IMR-90 (cell line): Measurements from ENCODE around the gene RLF. TPM values are rescaled to one million over a fixed set of nuclear protein-coding genes. Genes with fewer than 3 reads are reported as not detected.

Experiments
- ATAC-seq: fragments of 200-7000 bp; cut with Tn5 transposase; 2 replicates; pipeline ENCODE4 v1.9.1; 2020; ENCODE audit warnings: low read depth, mild to moderate bottlenecking, moderate library complexity
- BruUV-seq: library from RNA; stranded (reverse); fragments of 400-500 nt; replicated peaks from 2 replicates; lab custom pipeline; 2021; lab: Mats Ljungman, UMichigan
- CTCF ChIA-PET: fragments of 300-600 bp; formaldehyde crosslinking; extraction: SDS; loops from one replicate; lab custom pipeline; 2021; ENCODE audit warnings: antibody characterized with exemption; lab: Yijun Ruan, JAX
- POLR2A ChIA-PET: fragments of 300-600 bp; sonication (Branson Sonifier 250); formaldehyde crosslinking; loops from one replicate; lab custom pipeline; 2022; ENCODE audit warnings: antibody characterized with exemption; ENCODE audit not compliant: unreplicated experiment; lab: Charles Lee
- DNase-seq: peaks from one replicate; pipeline ENCODE4 v3.0.0; 2013
- H2AFZ ChIP-seq: replicated peaks from 2 replicates; pipeline ENCODE3; 2013; ENCODE audit warnings: low read length, mild to moderate bottlenecking; ENCODE audit not compliant: poor library complexity
- H2AK5ac ChIP-seq: 2 replicates; pipeline ENCODE4 v1.6.1; 2013; ENCODE audit warnings: low read depth, low read length, inconsistent platforms
- H2AK9ac ChIP-seq: replicated peaks from 2 replicates; pipeline ENCODE3; 2013; ENCODE audit warnings: mild to moderate bottlenecking, low read depth, low read length, moderate library complexity; ENCODE audit not compliant: poor library complexity
- H2BK120ac ChIP-seq: 2 replicates; pipeline ENCODE4 v1.6.1; 2013; ENCODE audit warnings: low read depth, low read length, inconsistent platforms
- H2BK15ac ChIP-seq: 3 replicates; pipeline ENCODE4 v1.6.1; 2013; ENCODE audit warnings: low read depth, low read length, inconsistent platforms
- H2BK20ac ChIP-seq: 2 replicates; pipeline ENCODE4 v1.6.1; 2013; ENCODE audit warnings: low read depth, mild to moderate bottlenecking, inconsistent platforms, low read length, moderate library complexity
- H2BK5ac ChIP-seq: 2 replicates; pipeline ENCODE4 v1.6.1; 2013; ENCODE audit warnings: mild to moderate bottlenecking, low read depth, low read length, inconsistent platforms; ENCODE audit not compliant: poor library complexity, severe bottlenecking
- H3K14ac ChIP-seq: replicated peaks from 2 replicates; pipeline ENCODE4 v1.6.1; 2013; ENCODE audit warnings: low read depth, low read length, inconsistent platforms
- H3K18ac ChIP-seq: 2 replicates; pipeline ENCODE4 v1.6.1; 2013; ENCODE audit warnings: low read depth, low read length, control low read depth
- H3K23ac ChIP-seq: 2 replicates; pipeline ENCODE4 v1.6.1; 2013; ENCODE audit warnings: low read depth, low read length, inconsistent platforms
- H3K27ac ChIP-seq: 2 replicates; pipeline ENCODE4 v1.5.1; 2013; ENCODE audit warnings: mild to moderate bottlenecking, control low read depth, low read length; ENCODE audit not compliant: insufficient read depth
- H3K27me3 ChIP-seq: 2 replicates; pipeline ENCODE4 v1.6.1; 2013; ENCODE audit warnings: low read length; ENCODE audit not compliant: control insufficient read depth, insufficient read depth
- H3K36me3 ChIP-seq: 2 replicates; pipeline ENCODE4 v1.6.1; 2013; ENCODE audit warnings: low read length, mixed read lengths; ENCODE audit not compliant: control insufficient read depth, insufficient read depth
- H3K4ac ChIP-seq: 2 replicates; pipeline ENCODE4 v1.6.1; 2013; ENCODE audit warnings: low read depth, low read length, inconsistent platforms
- H3K4me1 ChIP-seq: 2 replicates; pipeline ENCODE4 v1.6.1; 2013; ENCODE audit warnings: low read length, mixed read lengths; ENCODE audit not compliant: control insufficient read depth, insufficient read depth
- H3K4me2 ChIP-seq: 2 replicates; pipeline ENCODE4 v1.6.1; 2013; ENCODE audit warnings: low read depth, mild to moderate bottlenecking, control low read depth, low read length, moderate library complexity
- H3K4me3 ChIP-seq: 2 replicates; pipeline ENCODE4 v1.5.1; 2013; ENCODE audit warnings: low read depth, mild to moderate bottlenecking, control low read depth, low read length, moderate library complexity; ENCODE audit not compliant: insufficient read depth
- H3K56ac ChIP-seq: 2 replicates; pipeline ENCODE4 v1.6.1; 2013; ENCODE audit warnings: low read length, inconsistent platforms; ENCODE audit not compliant: insufficient read depth; ENCODE audit errors: extremely low read depth
- H3K79me1 ChIP-seq, 2 experiments: 2 replicates each; pipeline ENCODE4 v1.6.1; 2013; ENCODE audit warnings: low read length in 2 of 2, inconsistent platforms in 1 of 2, low read depth in 1 of 2
- H3K9ac ChIP-seq: 2 replicates; pipeline ENCODE4 v1.6.1; 2013; ENCODE audit warnings: low read depth, low read length, control low read depth
- H3K9me1 ChIP-seq: 2 replicates; pipeline ENCODE4 v1.6.1; 2013; ENCODE audit warnings: low read length, inconsistent platforms; ENCODE audit not compliant: insufficient read depth
- H3K9me3 ChIP-seq: 2 replicates; pipeline ENCODE4 v1.6.1; 2013; ENCODE audit warnings: low read length; ENCODE audit not compliant: control insufficient read depth, insufficient read depth
- H4K20me1 ChIP-seq: 2 replicates; pipeline ENCODE4 v1.6.1; 2013; ENCODE audit warnings: low read length, inconsistent platforms; ENCODE audit not compliant: insufficient read depth
- H4K5ac ChIP-seq: 2 replicates; pipeline ENCODE4 v1.6.1; 2013; ENCODE audit warnings: mild to moderate bottlenecking, low read depth, low read length, control low read depth
- H4K8ac ChIP-seq, 2 experiments: 2 replicates each; pipeline ENCODE4 v1.6.1; 2013; ENCODE audit warnings: low read depth in 2 of 2, low read length in 2 of 2, control low read depth in 1 of 2, inconsistent platforms in 1 of 2
- H4K91ac ChIP-seq: 2 replicates; pipeline ENCODE4 v1.6.1; 2013; ENCODE audit warnings: low read depth, low read length, inconsistent platforms; ENCODE audit not compliant: insufficient read depth
- BHLHE40 ChIP-seq: fragments of 150-350 bp; IDR thresholded peaks from 2 replicates; pipeline ENCODE4 v1.6.1; 2016; ENCODE audit warnings: mild to moderate bottlenecking, low read depth, low read length
- CEBPB ChIP-seq: IDR thresholded peaks from 2 replicates; pipeline ENCODE4 v1.6.1; 2012; ENCODE audit warnings: low read depth, low read length, improper control_type of control experiment
- CHD1 ChIP-seq: IDR thresholded peaks from 2 replicates; pipeline ENCODE4 v1.6.1; 2012; ENCODE audit warnings: low read depth, low read length, improper control_type of control experiment
- ELK1 ChIP-seq: fragments of 150-350 bp; IDR thresholded peaks from 2 replicates; pipeline ENCODE4 v1.6.1; 2016; ENCODE audit warnings: low read depth, mild to moderate bottlenecking, low read length, moderate library complexity, borderline replicate concordance
- FOS ChIP-seq: fragments of 150-350 bp; IDR thresholded peaks from 2 replicates; pipeline ENCODE4 v1.6.1; 2016; ENCODE audit warnings: low read depth, low read length
- MAFK ChIP-seq: IDR thresholded peaks from 2 replicates; pipeline ENCODE4 v1.6.1; 2012; ENCODE audit warnings: low read depth, low read length, improper control_type of control experiment
- MAZ ChIP-seq: IDR thresholded peaks from 2 replicates; pipeline ENCODE4 v1.6.1; 2012; ENCODE audit warnings: low read depth, mild to moderate bottlenecking, low read length, improper control_type of control experiment, moderate library complexity, borderline replicate concordance
- NFE2L2 ChIP-seq: fragments of 150-350 bp; IDR thresholded peaks from 2 replicates; pipeline ENCODE4 v1.6.1; 2016; ENCODE audit warnings: low read depth, mild to moderate bottlenecking, low read length
- POLR2A ChIP-seq: IDR thresholded peaks from 2 replicates; pipeline ENCODE4 v1.6.1; 2012; ENCODE audit warnings: mild to moderate bottlenecking, low read depth, low read length
- RAD21 ChIP-seq: IDR thresholded peaks from 2 replicates; pipeline ENCODE4 v1.6.1; 2012; ENCODE audit warnings: low read length, improper control_type of control experiment
- SMC3 ChIP-seq: fragments of 150-350 bp; IDR thresholded peaks from 2 replicates; pipeline ENCODE4 v1.6.1; 2016; ENCODE audit warnings: low read depth, mild to moderate bottlenecking, antibody characterized with exemption, low read length, moderate library complexity
- USF2 ChIP-seq: fragments of 150-350 bp; IDR thresholded peaks from 2 replicates; pipeline ENCODE4 v1.6.1; 2017; ENCODE audit warnings: mild to moderate bottlenecking, antibody characterized with exemption, low read length, low read depth
- WGBS, 2 experiments: methylation state at CpG; one replicate each; pipeline versions ENCODE4 v1.1.5 to v1.1.7; 2013; ENCODE audit warnings: missing lambda C conversion rate in 2 of 2; ENCODE audit not compliant: insufficient read length in 1 of 2; ENCODE audit errors: extremely low coverage in 2 of 2; 5-methylcytosine and 5-hydroxymethylcytosine counted together
- dilution Hi-C: fragments of 300-500 bp; cut with HindIII; formaldehyde crosslinking; loops from one replicate; pipeline ENCODE4 v1.14.3; 2018; ENCODE audit warnings: low sequenced_read_pairs; ENCODE audit not compliant: unreplicated experiment
- in situ Hi-C: fragments of 300-500 bp; cut with MboI; formaldehyde crosslinking; loops from 3 replicates; pipeline ENCODE4 v1.14.3; 2019; ENCODE audit warnings: low sequenced_read_pairs, inconsistent platforms, mixed read lengths
- intact Hi-C: fragments of 100-400 bp; cut with micrococcal nuclease; formaldehyde crosslinking; loops from 2 replicates; pipeline ENCODE4 v1.10.0; 2022
- polyA plus RNA-seq, 3 experiments: library from polyadenylated mRNA; depleted of rRNA; stranded (reverse); fragments of >200 nt; gene quantifications; 2 replicates each; pipeline ENCODE4 v1.2.3, GENCODE V29; 2012; ENCODE audit warnings: low replicate concordance in 1 of 3
- total RNA-seq: library from RNA; depleted of rRNA; stranded (reverse); fragments of >200 nt; gene quantifications from 2 replicates; pipeline ENCODE4 v1.2.3, GENCODE V29; 2012

RLF gene
- total and polyA plus RNA-seq, 2 of the 4 experiments (the other 2 are of a cell fraction): 4.4 to 29.8 TPM

- no peak for TF ChIP-seq ELK1
- TF ChIP-seq MAFK: no peak
These were observed 96.7 kb downstream of the RLF start, which contains the start of gene ZMPSTE24 (continued) for GRCh38 chr1:40257688-40258444.

GRCh38 chr1:40258445-40258769 is 97.2 kb downstream of the RLF start:
- Histone ChIP-seq H3K9me3 (no peaks in the 10 kb centered on the region), H3K79me1 (peaks cover 35 to 58% of the 10 kb centered on the region in 2 experiments), H3K36me3 (peaks cover 11% of the 10 kb centered on the region), H2AK9ac (peak overlapping the region; percentile 72), H3K18ac (peak overlapping the region; percentile 8), H2BK5ac (peak overlapping the region; percentile 63), H3K27me3 (no peaks in the 10 kb centered on the region), H3K27ac (peak overlapping the region; percentile 78), H2BK20ac (no peak overlapping the region), H2BK120ac (peak overlapping the region; percentile 7; the same call in 1 of the 2 replicates), H3K23ac (peak overlapping the region; percentile 91), H2BK15ac (no peak overlapping the region; the same call in 2 of the 3 replicates), H4K8ac (peak overlapping the region; percentile 79 to 95), H4K91ac (peak overlapping the region; percentile 74), H3K9me1 (peaks cover 5% of the 10 kb centered on the region; the same call in 1 of the 2 replicates), H4K20me1 (no peaks in the 10 kb centered on the region; the same call in 1 of the 2 replicates), H3K4me2 (peak overlapping the region; percentile 86), H2AK5ac (peak overlapping the region; percentile 63), H3K9ac (peak overlapping the region; percentile 92), H3K4me1 (peaks cover 2% of the 10 kb centered on the region; the same call in 1 of the 2 replicates), H3K56ac (peak overlapping the region; percentile 76), H3K4me3 (peak overlapping the region; percentile 81), H2AFZ (peak overlapping the region; percentile 92), H3K14ac (peak overlapping the region; percentile 85), H4K5ac (peak overlapping the region; percentile 59), H3K4ac (peak overlapping the region; percentile 88)
- in situ Hi-C loops: no loop called here
- intact Hi-C loops: loop anchor here (1.0 to 10.0 kb wide), 3 partner anchors 97 to 180 kb away; partner anchors contain the start of gene RLF
- peak; percentile 23 for DNase-seq
- no CpG with 5 or more reads among the region's 10 CpGs for WGBS, 2 experiments
- ChIA-PET POLR2A (interaction anchor here (0.6 kb wide), 1 partner anchor 80 kb away, joined by 3 read pairs; no protein-coding TSS in a partner anchor), CTCF (no interaction called here)
- dilution Hi-C loops: no loop called here
- peak; percentile 8 for ATAC-seq
- BruUV-seq: no TSS peak
- no peak for TF ChIP-seq CEBPB
- TF ChIP-seq SMC3: no peak
- TF ChIP-seq CHD1: no peak
- no peak for TF ChIP-seq USF2
- TF ChIP-seq BHLHE40: no peak
- no peak for TF ChIP-seq RAD21
- TF ChIP-seq MAZ: no peak
- TF ChIP-seq FOS: no peak
- no peak for TF ChIP-seq ELK1
- no peak for TF ChIP-seq POLR2A
- TF ChIP-seq NFE2L2: no peak
